Calu3 (cell line): Measurements from ENCODE around the gene TRAF3. TPM values are rescaled to one million over a fixed set of nuclear protein-coding genes. Genes with fewer than 3 reads are reported as not detected.

Source experiments
- BruUV-seq: library from RNA; stranded (reverse); fragments of 400-500 nt; replicated peaks from 2 replicates; lab custom pipeline; 2021; lab: Mats Ljungman, UMichigan
- CTCF ChIA-PET: fragments of 300-600 bp; sonication (Branson Sonifier 250); formaldehyde crosslinking; loops from one replicate; lab custom pipeline; 2022; ENCODE audit warnings: antibody characterized with exemption; lab: Charles Lee
- DNase-seq: peaks from one replicate; pipeline ENCODE4 v3.0.0; 2022
- H3K27ac Mint-ChIP-seq: one replicate; pipeline ENCODE4 v1.8.0; 2022; ENCODE audit warnings: mixed read lengths; ENCODE audit not compliant: unreplicated experiment
- H3K27me3 Mint-ChIP-seq: one replicate; pipeline ENCODE4 v1.8.0; 2022; ENCODE audit warnings: mixed read lengths; ENCODE audit not compliant: unreplicated experiment
- H3K36me3 Mint-ChIP-seq: one replicate; pipeline ENCODE4 v1.8.0; 2022; ENCODE audit warnings: mild to moderate bottlenecking, moderate library complexity, mixed read lengths; ENCODE audit not compliant: insufficient read depth, unreplicated experiment
- H3K4me1 Mint-ChIP-seq: one replicate; pipeline ENCODE4 v1.8.0; 2022; ENCODE audit warnings: mild to moderate bottlenecking, low read depth, mixed read lengths; ENCODE audit not compliant: unreplicated experiment
- H3K4me3 Mint-ChIP-seq: one replicate; pipeline ENCODE4 v1.8.0; 2022; ENCODE audit warnings: mild to moderate bottlenecking, low read depth, moderate library complexity, mixed read lengths; ENCODE audit not compliant: unreplicated experiment
- H3K9me3 Mint-ChIP-seq: one replicate; pipeline ENCODE4 v1.8.0; 2022; ENCODE audit warnings: low read depth, mixed read lengths; ENCODE audit not compliant: unreplicated experiment
- intact Hi-C: fragments of 100-400 bp; cut with micrococcal nuclease; formaldehyde crosslinking; loops from one replicate; pipeline ENCODE4 v1.10.0; 2022; ENCODE audit not compliant: unreplicated experiment
- total RNA-seq: library from RNA; stranded (reverse); gene quantifications from 2 replicates; pipeline ENCODE4 v1.2.3, GENCODE V29; 2022
- TF ChIP-seq, protein P1 (sequence below): fragments of 200-600 bp; IDR thresholded peaks from one replicate; pipeline ENCODE4 v1.8.0; 2022; ENCODE audit warnings: antibody characterized with exemption; ENCODE audit not compliant: unreplicated experiment

The TRAF3 gene
- total RNA-seq, 1 experiment from 2014 or later: 24.2 TPM

DNA sequence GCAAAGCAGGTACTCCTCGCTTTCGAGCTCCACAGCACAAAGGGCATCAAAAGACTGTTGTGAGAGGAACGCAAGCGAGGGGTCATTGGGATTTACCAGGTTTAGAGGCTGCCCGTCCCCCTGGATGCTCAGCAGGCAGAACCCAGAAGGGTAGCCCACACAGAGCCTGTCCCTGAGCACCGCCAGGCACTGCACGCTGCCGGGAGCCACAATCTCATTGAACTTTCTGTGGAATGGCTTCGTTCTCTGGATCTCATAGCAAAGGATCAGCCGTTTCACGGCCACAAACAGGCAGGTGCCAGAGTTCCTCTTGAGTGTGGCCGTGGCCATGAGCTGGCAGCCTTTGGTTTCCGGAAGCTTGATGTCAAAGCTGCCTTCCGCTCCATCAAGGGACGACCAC, 166.7 kb downstream of the TRAF3 start:
- TF ChIP-seq, protein P1, sequence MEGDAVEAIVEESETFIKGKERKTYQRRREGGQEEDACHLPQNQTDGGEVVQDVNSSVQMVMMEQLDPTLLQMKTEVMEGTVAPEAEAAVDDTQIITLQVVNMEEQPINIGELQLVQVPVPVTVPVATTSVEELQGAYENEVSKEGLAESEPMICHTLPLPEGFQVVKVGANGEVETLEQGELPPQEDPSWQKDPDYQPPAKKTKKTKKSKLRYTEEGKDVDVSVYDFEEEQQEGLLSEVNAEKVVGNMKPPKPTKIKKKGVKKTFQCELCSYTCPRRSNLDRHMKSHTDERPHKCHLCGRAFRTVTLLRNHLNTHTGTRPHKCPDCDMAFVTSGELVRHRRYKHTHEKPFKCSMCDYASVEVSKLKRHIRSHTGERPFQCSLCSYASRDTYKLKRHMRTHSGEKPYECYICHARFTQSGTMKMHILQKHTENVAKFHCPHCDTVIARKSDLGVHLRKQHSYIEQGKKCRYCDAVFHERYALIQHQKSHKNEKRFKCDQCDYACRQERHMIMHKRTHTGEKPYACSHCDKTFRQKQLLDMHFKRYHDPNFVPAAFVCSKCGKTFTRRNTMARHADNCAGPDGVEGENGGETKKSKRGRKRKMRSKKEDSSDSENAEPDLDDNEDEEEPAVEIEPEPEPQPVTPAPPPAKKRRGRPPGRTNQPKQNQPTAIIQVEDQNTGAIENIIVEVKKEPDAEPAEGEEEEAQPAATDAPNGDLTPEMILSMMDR: no peak
- no peak for DNase-seq
- Mint-ChIP-seq H3K9me3 (no peaks in the 10 kb centered on the region), H3K4me3 (no peak overlapping the region), H3K4me1 (no peaks in the 10 kb centered on the region), H3K27ac (no peak overlapping the region), H3K27me3 (no peaks in the 10 kb centered on the region), H3K36me3 (peaks cover 58% of the 10 kb centered on the region)
- intact Hi-C loops: no loop called here
- BruUV-seq: no TSS peak
- CTCF ChIA-PET: no interaction called here

DNA sequence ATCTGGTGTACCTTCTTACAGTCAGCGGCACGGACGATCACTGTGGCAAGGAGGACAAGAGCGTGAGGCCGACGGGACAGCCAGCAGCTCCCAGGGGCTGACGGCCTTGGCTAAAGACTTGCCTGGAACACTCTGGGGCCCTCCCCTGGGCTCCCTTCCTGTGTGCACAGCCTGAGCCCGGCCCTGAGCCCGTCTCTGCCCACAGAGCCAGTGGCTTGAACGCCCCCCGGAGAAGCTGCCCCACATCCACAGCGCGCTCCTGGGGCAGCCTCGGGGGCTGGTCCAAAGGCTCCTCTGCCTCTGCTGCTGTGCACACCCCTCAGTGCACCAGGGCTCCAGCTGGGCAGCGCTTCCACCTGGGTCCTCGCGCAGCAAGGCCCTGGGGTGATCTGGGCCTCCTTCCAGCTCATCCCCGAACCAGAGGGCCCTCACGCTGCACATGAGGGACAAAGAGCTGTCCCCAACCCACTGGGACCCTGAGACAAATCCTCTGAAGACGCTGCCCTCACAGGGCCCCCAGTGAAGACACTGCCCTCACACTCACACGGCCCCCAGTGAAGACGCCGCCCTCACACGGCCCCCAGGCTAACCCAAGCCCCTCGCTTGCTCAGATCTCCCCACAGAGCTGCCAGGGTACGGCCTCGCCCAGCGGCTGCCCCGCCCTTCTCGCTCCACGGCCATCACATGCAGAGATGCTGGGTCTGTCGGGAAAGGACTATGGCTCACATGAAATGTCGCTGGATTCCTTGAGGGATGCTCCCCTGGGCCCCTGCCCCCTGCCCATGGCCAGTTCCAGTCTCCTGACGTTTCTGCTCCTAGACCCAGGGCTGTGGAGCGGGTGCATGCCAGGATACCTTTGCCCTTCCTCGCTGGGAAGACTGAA, 167.4 kb downstream of the TRAF3 start:
- Mint-ChIP-seq H3K4me3 (no peak overlapping the region), H3K36me3 (peaks cover 62% of the 10 kb centered on the region), H3K9me3 (no peaks in the 10 kb centered on the region), H3K27me3 (no peaks in the 10 kb centered on the region), H3K4me1 (no peaks in the 10 kb centered on the region), H3K27ac (no peak overlapping the region)
- TF ChIP-seq, protein P1: no peak
- intact Hi-C loops: no loop called here
- no peak for DNase-seq
- CTCF ChIA-PET: no interaction called here
- no TSS peak for BruUV-seq

DNA sequence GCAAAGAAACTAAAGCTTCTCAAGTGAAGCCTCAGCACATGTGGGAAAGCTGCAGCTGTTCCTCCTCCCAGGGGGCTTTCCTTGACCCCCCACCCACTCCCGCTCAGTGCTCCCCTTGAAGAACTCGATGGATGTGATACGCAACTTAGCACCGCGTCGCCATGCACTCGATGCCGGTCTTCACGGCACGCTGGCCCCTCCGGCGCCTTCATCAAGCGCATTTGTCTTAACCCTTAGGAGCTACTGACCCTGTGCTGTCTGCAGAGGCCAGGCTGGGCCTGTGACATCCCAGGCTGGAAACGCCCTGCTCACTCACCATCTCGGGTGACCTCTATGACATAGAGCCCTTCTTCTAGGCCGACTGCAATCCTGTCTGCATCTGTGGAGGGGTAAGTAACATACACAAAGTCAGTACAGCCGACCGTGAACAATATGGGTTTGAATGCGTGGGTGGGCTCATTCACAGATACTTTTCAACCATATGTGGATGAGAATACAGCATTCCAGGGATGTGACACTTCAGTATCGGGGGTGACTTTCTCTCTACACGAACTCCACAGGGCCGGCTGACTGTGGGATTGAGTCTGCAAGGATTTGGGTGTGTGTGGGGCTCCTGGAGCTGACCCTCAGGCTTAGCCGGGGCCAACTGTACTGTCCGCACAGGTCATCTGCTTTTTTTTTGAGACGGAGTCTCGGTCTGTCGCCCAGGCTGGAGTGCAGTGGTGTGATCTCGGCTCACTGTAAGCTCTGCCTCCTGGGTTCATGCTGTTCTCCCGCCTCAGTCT, 168.3 kb downstream of the TRAF3 start:
- no peak for DNase-seq
- peaks cover 64% of the 10 kb centered on the region for H3K36me3 Mint-ChIP-seq
- no peaks in the 10 kb centered on the region for H3K4me1 Mint-ChIP-seq
- H3K27ac Mint-ChIP-seq: no peak overlapping the region
- no peaks in the 10 kb centered on the region for H3K9me3 Mint-ChIP-seq
- CTCF ChIA-PET: no interaction called here
- no TSS peak for BruUV-seq
- H3K27me3 Mint-ChIP-seq: no peaks in the 10 kb centered on the region
- no peak overlapping the region for H3K4me3 Mint-ChIP-seq
- intact Hi-C loops: no loop called here
- TF ChIP-seq, protein P1: no peak

DNA sequence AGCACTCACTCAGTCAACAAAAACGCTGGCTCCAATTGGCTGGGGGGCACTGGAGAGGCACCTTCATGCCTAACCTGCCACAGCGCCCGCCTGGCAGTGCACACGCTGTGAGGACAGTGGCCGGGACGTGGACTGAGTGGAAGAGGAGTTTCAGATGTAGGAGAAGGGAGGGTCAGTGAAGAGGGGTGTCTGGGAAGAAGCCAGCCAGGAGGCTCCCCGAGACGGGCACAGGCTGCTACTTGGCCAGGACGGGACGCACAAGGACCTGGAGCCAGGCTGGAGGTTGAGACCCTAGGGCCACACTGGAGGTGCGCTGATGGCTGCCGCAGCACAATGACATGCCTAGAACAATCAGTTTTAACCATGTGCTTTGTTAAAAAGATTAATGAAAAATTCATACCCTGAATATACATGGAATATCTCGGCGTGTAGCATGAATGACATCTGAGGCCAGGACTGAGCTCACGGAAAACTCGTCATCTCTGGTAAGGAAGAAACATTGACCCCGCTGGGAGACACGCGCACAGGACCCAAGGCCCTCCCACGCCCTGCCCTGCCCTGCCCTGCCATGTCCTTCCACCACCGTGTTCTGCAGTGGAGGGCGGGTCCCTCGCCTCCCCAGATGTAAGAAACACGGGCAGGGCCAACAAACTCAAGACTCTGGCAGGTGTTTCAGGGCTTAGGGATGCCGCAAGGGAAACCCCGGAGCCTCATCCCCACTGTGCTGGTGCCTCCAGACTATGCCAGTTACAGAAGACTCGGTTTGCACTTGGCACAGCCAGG, 170.3 kb downstream of the TRAF3 start:
- peaks cover 63% of the 10 kb centered on the region for H3K36me3 Mint-ChIP-seq
- H3K27me3 Mint-ChIP-seq: no peaks in the 10 kb centered on the region
- no peaks in the 10 kb centered on the region for H3K4me1 Mint-ChIP-seq
- TF ChIP-seq, protein P1: no peak
- intact Hi-C loops: no loop called here
- no peaks in the 10 kb centered on the region for H3K9me3 Mint-ChIP-seq
- H3K4me3 Mint-ChIP-seq: no peak overlapping the region
- CTCF ChIA-PET: no interaction called here
- BruUV-seq: no TSS peak
- no peak overlapping the region for H3K27ac Mint-ChIP-seq
- DNase-seq: no peak
